Activated naive CD8-positive, alpha-beta T cell treated with anti-CD3 and anti-CD28 coated beads for 36 hours (primary cell): Measurements from ENCODE around the gene PEMT. TPM values are rescaled to one million over a fixed set of nuclear protein-coding genes. Genes with fewer than 3 reads are reported as not detected.
"Not testable (repeated sequence)": the region's sequence is repeated elsewhere in the genome, so short reads cannot be mapped to it uniquely, and the experiment has no call there.

ENCODE experiments used
- DNase-seq: peaks from one replicate; pipeline ENCODE4 v3.0.0; 2021
- H3K27ac Mint-ChIP-seq: one replicate; pipeline ENCODE4 v1.8.0; 2022; ENCODE audit warnings: mild to moderate bottlenecking, moderate library complexity, mixed read lengths
- H3K27me3 Mint-ChIP-seq: one replicate; pipeline ENCODE4 v1.8.0; 2022; ENCODE audit warnings: mild to moderate bottlenecking, mixed read lengths
- H3K36me3 Mint-ChIP-seq: one replicate; pipeline ENCODE4 v1.8.0; 2021; ENCODE audit warnings: mild to moderate bottlenecking, mixed read lengths
- H3K4me1 Mint-ChIP-seq: one replicate; pipeline ENCODE4 v1.8.0; 2021; ENCODE audit warnings: mixed read lengths
- H3K4me3 Mint-ChIP-seq: one replicate; pipeline ENCODE4 v1.8.0; 2022; ENCODE audit warnings: mild to moderate bottlenecking, moderate library complexity, mixed read lengths
- H3K9me3 Mint-ChIP-seq: one replicate; pipeline ENCODE4 v1.8.0; 2022; ENCODE audit warnings: mixed read lengths
- total RNA-seq, 2 experiments: library from RNA; stranded (reverse); gene quantifications; one replicate each; pipeline ENCODE4 v1.2.3, GENCODE V29; 2021

Gene PEMT, protein sequence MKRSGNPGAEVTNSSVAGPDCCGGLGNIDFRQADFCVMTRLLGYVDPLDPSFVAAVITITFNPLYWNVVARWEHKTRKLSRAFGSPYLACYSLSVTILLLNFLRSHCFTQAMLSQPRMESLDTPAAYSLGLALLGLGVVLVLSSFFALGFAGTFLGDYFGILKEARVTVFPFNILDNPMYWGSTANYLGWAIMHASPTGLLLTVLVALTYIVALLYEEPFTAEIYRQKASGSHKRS
- 10 to 100 TPM; 34.0 to 40.0 TPM for total RNA-seq

GRCh38 chr17:17591355-17592298 is at the start of gene PEMT:
Gene PEMT (minus strand): TSS chr17:17591708. CDS start chr17:17591626, 82 bp downstream.
- H3K4me1 Mint-ChIP-seq = peaks cover 18% of the 10 kb centered on the region
- peak; percentile 91 for DNase-seq
- H3K36me3 Mint-ChIP-seq = no peaks in the 10 kb centered on the region
- peak within 1 kb of the TSS; percentile 91 for H3K4me3 Mint-ChIP-seq
- H3K27ac Mint-ChIP-seq = peak within 1 kb of the TSS; percentile 91
- no peaks in the 10 kb centered on the region for H3K27me3 Mint-ChIP-seq
- no peaks in the 10 kb centered on the region for H3K9me3 Mint-ChIP-seq

GRCh38 chr17:17639661-17640270 is 48.3 kb upstream of the PEMT start:
- H3K9me3 Mint-ChIP-seq, H3K36me3 Mint-ChIP-seq, H3K27me3 Mint-ChIP-seq, H3K27ac Mint-ChIP-seq, H3K4me1 Mint-ChIP-seq, H3K4me3 Mint-ChIP-seq, DNase-seq: not testable (repeated sequence)

DNA sequence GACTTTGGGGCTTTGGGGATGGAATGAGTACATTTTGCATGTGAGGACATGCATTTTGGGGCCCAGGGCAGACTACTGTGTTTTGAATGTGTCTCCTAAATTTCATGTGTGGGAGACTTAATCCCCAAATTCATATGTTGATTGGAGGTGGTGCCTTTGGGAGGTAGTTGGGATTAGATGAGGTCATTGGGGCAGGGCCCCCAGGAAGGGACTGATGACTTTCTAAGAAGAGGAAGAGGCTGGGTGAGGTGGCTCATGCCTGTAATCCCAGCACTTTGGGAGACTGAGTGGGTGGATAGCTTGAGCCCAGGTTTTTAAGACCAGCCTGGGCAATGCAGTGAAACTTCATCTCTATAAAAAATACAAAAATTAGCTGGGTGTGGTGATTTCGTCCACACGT is 47.0 kb upstream of the PEMT start:
- H3K4me1 Mint-ChIP-seq = no peaks in the 10 kb centered on the region
- no peak overlapping the region for H3K4me3 Mint-ChIP-seq
- H3K36me3 Mint-ChIP-seq = no peaks in the 10 kb centered on the region
- H3K9me3 Mint-ChIP-seq = no peaks in the 10 kb centered on the region
- H3K27ac Mint-ChIP-seq = no peak overlapping the region
- peaks cover 3% of the 10 kb centered on the region for H3K27me3 Mint-ChIP-seq
- no peak for DNase-seq

GRCh38 chr17:17636272-17636885 is 44.9 kb upstream of the PEMT start:
- Mint-ChIP-seq H3K27me3 (no peaks in the 10 kb centered on the region), H3K4me1 (no peaks in the 10 kb centered on the region), H3K27ac (no peak overlapping the region), H3K9me3 (no peaks in the 10 kb centered on the region), H3K4me3 (no peak overlapping the region), H3K36me3 (no peaks in the 10 kb centered on the region)
- no peak for DNase-seq

GRCh38 chr17:17635537-17636271 is 44.2 kb upstream of the PEMT start:
- H3K4me3 Mint-ChIP-seq, H3K9me3 Mint-ChIP-seq: not testable (repeated sequence)

GRCh38 chr17:17635126-17635525 is 43.6 kb upstream of the PEMT start:
- Mint-ChIP-seq H3K4me3 (no peak overlapping the region), H3K4me1 (no peaks in the 10 kb centered on the region), H3K27ac (no peak overlapping the region), H3K9me3 (no peaks in the 10 kb centered on the region), H3K36me3 (no peaks in the 10 kb centered on the region), H3K27me3 (no peaks in the 10 kb centered on the region)
- no peak for DNase-seq

More at GRCh38 chr17:17635537-17636271, 44.2 kb upstream of the PEMT start:
- H3K4me1 Mint-ChIP-seq, H3K27ac Mint-ChIP-seq, DNase-seq, H3K36me3 Mint-ChIP-seq, H3K27me3 Mint-ChIP-seq: not testable (repeated sequence)

GRCh38 chr17:17633310-17633709 is 41.8 kb upstream of the PEMT start:
- no peak for DNase-seq
- peaks cover 1% of the 10 kb centered on the region for H3K9me3 Mint-ChIP-seq
- peaks cover 4% of the 10 kb centered on the region for H3K4me1 Mint-ChIP-seq
- H3K27ac Mint-ChIP-seq = peak overlapping the region; percentile 9
- H3K4me3 Mint-ChIP-seq = no peak overlapping the region
- no peaks in the 10 kb centered on the region for H3K27me3 Mint-ChIP-seq
- H3K36me3 Mint-ChIP-seq = no peaks in the 10 kb centered on the region

DNA sequence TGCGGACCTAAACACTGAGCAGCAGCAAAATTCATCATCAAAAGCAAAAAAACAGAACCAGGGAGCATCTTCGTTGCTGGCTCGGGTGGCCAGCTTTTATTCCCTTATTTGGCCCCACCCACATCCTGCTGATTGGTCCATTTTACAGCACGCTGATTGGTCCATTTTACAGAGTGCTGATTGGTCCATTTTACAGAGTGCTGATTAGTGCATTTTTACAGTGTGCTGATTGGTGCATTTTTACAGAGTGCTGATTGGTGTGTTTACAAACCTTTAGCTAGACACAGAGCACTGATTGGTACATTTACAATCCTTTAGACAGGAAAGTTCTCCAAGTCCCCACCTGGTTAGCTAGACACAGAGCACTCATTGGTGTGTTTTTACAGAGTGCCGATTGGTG is 41.2 kb upstream of the PEMT start:
- DNase-seq, H3K4me1 Mint-ChIP-seq, H3K27ac Mint-ChIP-seq, H3K27me3 Mint-ChIP-seq, H3K36me3 Mint-ChIP-seq, H3K9me3 Mint-ChIP-seq, H3K4me3 Mint-ChIP-seq: not testable (repeated sequence)

- peak; percentile 47 for DNase-seq
- Mint-ChIP-seq H3K27me3 (no peaks in the 10 kb centered on the region), H3K36me3 (no peaks in the 10 kb centered on the region), H3K4me1 (peaks cover 4% of the 10 kb centered on the region), H3K27ac (peak overlapping the region; percentile 81), H3K4me3 (peak overlapping the region; percentile 68), H3K9me3 (peaks cover 1% of the 10 kb centered on the region)
Measured at GRCh38 chr17:17628388-17629008, 37.0 kb upstream of the PEMT start.

DNA sequence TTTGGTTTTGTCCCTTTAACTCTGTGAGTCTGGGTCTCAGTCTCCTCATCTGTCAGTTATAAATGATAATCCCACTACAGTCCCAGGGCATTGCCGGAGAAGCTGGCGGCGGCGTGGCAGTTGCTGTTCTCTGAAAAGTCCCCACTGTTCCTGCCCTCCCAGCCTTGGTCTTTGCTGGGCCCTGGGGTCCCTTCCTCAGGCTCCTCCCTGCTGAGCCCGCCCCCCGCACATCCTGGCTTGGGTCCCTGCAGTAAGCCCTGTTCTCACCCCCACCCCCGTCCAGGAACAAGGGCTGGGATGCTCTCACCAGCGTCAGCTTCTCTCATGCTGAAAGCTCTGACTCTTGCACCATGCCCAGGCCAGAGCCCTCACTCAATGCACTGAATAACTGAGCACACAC is 35.3 kb upstream of the PEMT start:
- peaks cover 1% of the 10 kb centered on the region for H3K9me3 Mint-ChIP-seq
- no peaks in the 10 kb centered on the region for H3K27me3 Mint-ChIP-seq
- H3K27ac Mint-ChIP-seq = no peak overlapping the region
- DNase-seq = no peak
- H3K4me1 Mint-ChIP-seq = peaks cover 7% of the 10 kb centered on the region
- H3K4me3 Mint-ChIP-seq = no peak overlapping the region
- no peaks in the 10 kb centered on the region for H3K36me3 Mint-ChIP-seq

DNA sequence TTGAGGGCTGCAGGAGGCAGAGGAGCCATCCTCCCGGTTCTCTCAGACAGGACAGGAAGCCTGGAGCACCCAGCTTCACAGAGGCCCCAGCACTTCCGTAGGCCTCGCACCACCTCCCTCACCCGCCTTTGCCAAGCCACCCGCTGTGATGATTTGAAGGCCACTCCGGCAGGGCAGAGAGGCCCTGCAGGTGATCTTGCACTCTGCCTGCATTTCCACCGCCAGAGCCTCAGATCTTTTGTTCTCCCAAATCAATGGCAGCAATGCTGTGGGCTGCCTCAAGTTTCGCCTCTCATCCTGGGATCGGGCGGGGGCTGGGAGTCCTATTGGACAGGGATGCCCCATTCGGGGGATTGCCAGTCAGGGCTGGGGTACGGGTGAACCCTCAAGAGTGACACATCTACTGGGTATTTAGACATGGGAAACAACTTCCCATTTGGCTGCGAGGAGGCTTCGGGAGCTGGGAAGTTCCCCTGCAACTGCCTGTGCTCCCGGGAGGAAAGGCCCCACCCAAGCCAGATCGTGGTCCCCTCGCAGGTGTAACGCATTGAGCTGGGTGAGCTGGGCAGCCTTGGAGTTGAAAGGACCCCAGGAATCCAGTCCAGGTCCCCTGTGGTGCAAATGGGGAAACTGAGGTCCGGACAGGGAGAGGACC is 34.8 kb upstream of the PEMT start:
- Mint-ChIP-seq H3K4me3 (no peak overlapping the region), H3K27me3 (no peaks in the 10 kb centered on the region), H3K9me3 (peaks cover 1% of the 10 kb centered on the region), H3K4me1 (peaks cover 7% of the 10 kb centered on the region), H3K36me3 (no peaks in the 10 kb centered on the region), H3K27ac (no peak overlapping the region)
- DNase-seq = no peak

- peaks cover 1% of the 10 kb centered on the region for H3K9me3 Mint-ChIP-seq
Measured at GRCh38 chr17:17624741-17625140, 33.2 kb upstream of the PEMT start.

DNA sequence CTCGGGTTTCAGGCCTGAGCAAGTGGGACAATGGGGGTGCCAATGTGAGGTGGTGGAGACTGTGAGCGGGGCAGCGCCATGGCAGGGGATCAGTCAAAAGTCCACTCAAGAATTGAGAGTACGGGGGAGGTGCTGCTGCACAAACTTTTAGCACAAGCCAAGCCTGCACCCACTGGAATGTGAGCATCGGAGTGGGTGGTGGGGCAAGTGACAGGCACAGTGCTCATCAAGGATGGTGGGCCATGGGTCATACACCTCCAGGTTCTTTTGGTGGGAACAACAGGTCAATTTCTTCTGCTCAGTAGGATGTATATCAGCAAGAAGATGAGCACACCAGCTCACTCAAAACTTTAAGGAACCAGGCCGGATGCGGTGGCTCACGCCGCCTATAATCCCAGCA is 32.4 kb upstream of the PEMT start:
- Mint-ChIP-seq H3K9me3 (no peaks in the 10 kb centered on the region), H3K4me1 (peaks cover 7% of the 10 kb centered on the region), H3K27ac (no peak overlapping the region), H3K27me3 (no peaks in the 10 kb centered on the region), H3K36me3 (no peaks in the 10 kb centered on the region), H3K4me3 (no peak overlapping the region)
- no peak for DNase-seq

More at GRCh38 chr17:17624741-17625140, 33.2 kb upstream of the PEMT start:
- DNase-seq = no peak
- Mint-ChIP-seq H3K4me1 (peaks cover 7% of the 10 kb centered on the region), H3K27me3 (no peaks in the 10 kb centered on the region), H3K27ac (no peak overlapping the region), H3K36me3 (no peaks in the 10 kb centered on the region), H3K4me3 (no peak overlapping the region)

DNA sequence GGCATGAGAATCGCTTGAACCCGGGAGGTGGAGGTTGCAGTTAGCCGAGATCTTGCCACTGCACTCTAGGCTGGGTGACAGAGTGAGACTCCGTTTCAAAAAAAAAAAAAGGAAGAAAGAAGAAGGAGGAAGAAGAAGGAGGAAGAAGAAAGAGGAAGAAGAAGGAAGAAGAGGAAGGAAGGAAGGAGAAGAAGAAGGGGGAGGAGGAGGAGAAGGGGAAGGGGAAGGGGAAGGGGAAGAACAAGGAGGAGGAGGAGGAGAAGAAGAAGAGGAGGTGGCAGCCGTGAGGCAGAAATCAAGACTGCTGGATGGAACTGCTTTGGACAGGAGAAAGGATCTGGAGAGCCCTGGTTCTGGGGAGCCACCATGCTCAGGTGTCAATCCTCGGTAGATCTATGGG is 29.7 kb upstream of the PEMT start:
- Mint-ChIP-seq H3K27ac (no peak overlapping the region), H3K27me3 (no peaks in the 10 kb centered on the region), H3K4me1 (peaks cover 2% of the 10 kb centered on the region), H3K4me3 (no peak overlapping the region), H3K9me3 (no peaks in the 10 kb centered on the region), H3K36me3 (no peaks in the 10 kb centered on the region)
- DNase-seq = no peak
